Memory B cell (primary cell): ENCODE results near the gene COQ2.
"Not testable (repeated sequence)": the region's sequence is repeated elsewhere in the genome, so short reads cannot be mapped to it uniquely, and the experiment has no call there.

ENCODE experiments used
- ATAC-seq: fragments of 150-1000 bp; cut with Tn5 transposase; 2 replicates; pipeline ENCODE4 v1.10.0; 2021; ENCODE audit warnings: low read depth, mild to moderate bottlenecking, moderate library complexity
- DNase-seq, 2 donors: peaks; one replicate each; pipeline ENCODE4 v3.0.0; 2022; ENCODE audit warnings: low spot score in 2 of 2
- H3K27ac Mint-ChIP-seq: one replicate; pipeline ENCODE4 v1.8.0; 2022; ENCODE audit warnings: mild to moderate bottlenecking, moderate library complexity, mixed read lengths
- H3K27me3 Mint-ChIP-seq: one replicate; pipeline ENCODE4 v1.8.0; 2022; ENCODE audit warnings: mixed read lengths
- H3K36me3 Mint-ChIP-seq: one replicate; pipeline ENCODE4 v1.8.0; 2022; ENCODE audit warnings: mild to moderate bottlenecking, mixed read lengths
- H3K4me1 Mint-ChIP-seq: one replicate; pipeline ENCODE4 v1.8.0; 2022; ENCODE audit warnings: mixed read lengths
- H3K4me3 Mint-ChIP-seq: one replicate; pipeline ENCODE4 v1.8.0; 2022; ENCODE audit warnings: mild to moderate bottlenecking, moderate library complexity, mixed read lengths
- H3K9me3 Mint-ChIP-seq: one replicate; pipeline ENCODE4 v1.8.0; 2022; ENCODE audit warnings: mixed read lengths

Gene COQ2

DNA sequence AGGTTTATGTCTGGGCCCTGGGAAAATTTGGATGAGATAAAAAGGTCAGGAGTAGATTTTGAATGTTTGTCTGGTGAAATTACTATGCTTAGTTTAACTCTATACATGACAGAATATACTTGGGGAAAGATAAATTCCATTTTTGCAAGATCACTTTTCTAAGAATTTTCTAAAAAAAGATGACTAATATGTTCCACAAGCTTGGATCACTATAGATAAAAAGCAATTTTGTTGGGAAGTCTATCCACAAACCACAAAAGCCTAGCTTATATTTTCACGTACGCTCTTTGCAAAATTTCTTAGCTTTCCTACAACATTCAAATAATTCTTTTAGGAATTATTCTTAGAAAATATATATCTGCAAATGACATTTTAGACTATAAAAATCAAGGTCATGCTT lies 20.6 kb upstream of the COQ2 start:
- Mint-ChIP-seq H3K27me3 (no peaks in the 10 kb centered on the region), H3K27ac (no peak overlapping the region), H3K4me3 (no peak overlapping the region), H3K9me3 (no peaks in the 10 kb centered on the region), H3K36me3 (no peaks in the 10 kb centered on the region), H3K4me1 (no peaks in the 10 kb centered on the region)
- DNase-seq (no peak), ATAC-seq (no peak)

DNA sequence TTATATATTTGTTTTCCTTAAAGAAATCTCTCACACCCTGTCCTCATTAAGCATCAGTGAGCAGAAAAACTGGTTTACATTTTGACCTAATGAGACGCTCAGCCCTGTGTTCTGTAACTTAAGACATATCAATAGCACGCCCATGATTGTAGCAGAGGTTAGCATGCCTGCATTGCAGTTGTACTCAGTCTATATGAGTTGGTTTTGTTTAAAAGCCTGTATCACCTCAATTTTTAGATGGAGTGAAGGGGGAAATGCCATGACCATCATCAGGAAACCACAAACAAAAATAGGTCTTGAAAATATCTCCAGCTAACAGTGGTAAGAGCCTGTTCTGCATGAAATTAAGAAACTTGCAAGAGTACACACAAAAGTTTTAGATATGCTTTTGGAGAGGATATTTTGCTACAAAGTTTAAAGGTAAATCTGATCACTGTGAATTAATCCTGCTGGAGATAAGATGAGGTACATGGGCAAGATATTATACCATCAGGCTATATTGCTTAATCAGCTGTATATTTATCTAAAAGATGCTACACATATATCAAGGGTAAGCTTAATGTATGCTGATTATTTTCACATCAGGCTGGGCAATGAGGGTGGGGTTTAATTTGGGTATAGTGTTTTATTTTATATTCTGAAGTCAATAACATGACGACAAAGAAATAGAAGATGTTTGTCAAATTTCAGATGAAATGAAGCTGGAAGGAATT lies 13.1 kb upstream of the COQ2 start:
- H3K9me3 Mint-ChIP-seq = no peaks in the 10 kb centered on the region
- DNase-seq (no peak), ATAC-seq (peak; percentile 39)
- no peak overlapping the region for H3K4me3 Mint-ChIP-seq
- no peaks in the 10 kb centered on the region for H3K27me3 Mint-ChIP-seq
- H3K4me1 Mint-ChIP-seq = peaks cover 12% of the 10 kb centered on the region
- peak overlapping the region; percentile 21 for H3K27ac Mint-ChIP-seq
- no peaks in the 10 kb centered on the region for H3K36me3 Mint-ChIP-seq

DNA sequence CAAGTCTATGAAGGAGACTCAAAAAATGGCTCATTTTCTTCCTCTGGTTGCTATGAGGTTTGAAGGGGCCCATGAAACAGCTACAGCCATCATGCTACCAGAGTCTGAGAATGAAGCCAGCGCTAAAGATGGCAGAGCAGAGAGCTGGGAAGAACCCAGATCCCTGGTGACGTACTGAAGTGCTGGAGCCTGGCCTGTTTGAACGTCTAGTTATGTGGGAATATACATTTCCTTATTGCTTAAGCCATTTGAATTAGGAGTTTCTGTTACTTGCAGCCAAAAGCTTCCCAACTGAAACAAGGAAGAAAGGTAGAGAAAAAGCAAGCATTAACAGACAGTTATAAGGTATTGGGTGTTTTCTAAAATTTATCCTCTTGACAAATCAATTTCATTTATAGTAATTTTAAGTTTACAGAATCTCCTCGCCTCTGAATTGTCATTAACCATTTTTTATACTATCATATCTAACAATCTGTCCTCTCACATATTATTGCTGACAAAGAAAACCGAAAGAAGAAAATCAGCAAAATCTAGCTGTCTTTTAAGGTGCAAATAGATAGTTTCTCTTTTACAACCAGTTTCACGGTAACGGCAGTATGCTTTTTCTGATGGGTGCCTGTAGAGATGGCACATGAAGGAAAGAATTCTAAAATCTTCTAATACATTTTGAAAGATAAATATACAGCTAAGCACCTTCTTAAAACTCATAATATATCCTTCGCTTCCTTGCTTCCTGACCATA lies 8.9 kb upstream of the COQ2 start:
- Mint-ChIP-seq H3K27ac (no peak overlapping the region), H3K4me3 (no peak overlapping the region), H3K4me1 (peaks cover 12% of the 10 kb centered on the region), H3K27me3 (no peaks in the 10 kb centered on the region), H3K36me3 (no peaks in the 10 kb centered on the region), H3K9me3 (no peaks in the 10 kb centered on the region)
- no peak for DNase-seq
- ATAC-seq = no peak

DNA sequence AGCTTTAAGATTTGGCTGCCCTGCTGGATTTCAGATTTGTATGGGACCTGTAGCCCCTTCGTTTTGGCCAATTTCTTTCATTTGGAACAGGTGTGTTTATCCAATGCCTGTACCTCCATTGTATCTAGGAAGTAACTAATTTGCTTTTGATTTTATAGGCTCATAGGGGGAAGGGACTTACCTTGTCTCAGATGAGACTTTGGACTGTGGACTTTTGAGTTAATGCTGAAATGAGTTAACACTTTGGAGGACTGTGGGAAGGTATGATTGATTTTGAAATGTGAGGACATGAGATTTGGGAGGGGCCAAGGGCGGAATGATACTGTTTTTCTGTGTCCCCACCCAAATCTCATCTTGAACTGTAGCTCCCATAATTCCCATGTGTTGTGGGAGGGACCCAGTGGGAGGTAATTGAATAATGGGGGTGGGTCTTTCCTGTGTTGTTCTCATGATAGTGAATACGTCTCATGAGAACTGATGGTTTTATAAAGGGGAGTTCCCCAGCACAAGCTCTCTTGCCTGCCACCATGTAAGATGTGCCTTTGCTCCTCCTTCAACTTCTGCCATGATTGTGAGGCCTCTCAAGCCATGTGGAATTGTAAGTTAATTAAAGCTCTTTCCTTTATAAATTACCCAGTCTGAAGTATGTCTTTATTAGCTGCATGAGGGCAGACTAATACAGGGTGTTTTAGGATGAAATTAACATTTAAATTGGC lies 5.6 kb upstream of the COQ2 start:
- not testable (repeated sequence) for H3K4me3 Mint-ChIP-seq, H3K27ac Mint-ChIP-seq, ATAC-seq, H3K27me3 Mint-ChIP-seq, H3K9me3 Mint-ChIP-seq, DNase-seq, H3K36me3 Mint-ChIP-seq, H3K4me1 Mint-ChIP-seq

DNA sequence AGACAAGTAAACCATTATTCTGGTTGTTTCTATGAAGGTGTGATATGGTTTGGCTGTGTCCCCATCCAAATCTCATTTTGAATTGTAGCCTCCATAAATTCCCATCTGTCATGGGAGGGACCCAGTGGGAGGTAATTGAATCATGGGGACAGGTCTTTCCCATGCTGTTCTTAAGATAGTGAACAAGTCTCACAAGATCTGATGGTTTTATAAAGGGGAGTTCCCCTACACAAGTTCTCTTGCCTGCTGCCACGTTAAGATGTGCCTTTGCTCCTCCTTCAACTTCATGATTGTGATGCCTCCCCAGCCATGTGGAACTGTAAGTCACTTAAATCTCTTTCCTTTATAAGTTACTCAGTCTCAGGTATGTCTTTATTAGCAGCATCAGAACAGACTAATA lies 3.8 kb upstream of the COQ2 start:
- DNase-seq, H3K27ac Mint-ChIP-seq, H3K36me3 Mint-ChIP-seq, ATAC-seq, H3K4me1 Mint-ChIP-seq, H3K9me3 Mint-ChIP-seq, H3K4me3 Mint-ChIP-seq, H3K27me3 Mint-ChIP-seq: not testable (repeated sequence)

DNA sequence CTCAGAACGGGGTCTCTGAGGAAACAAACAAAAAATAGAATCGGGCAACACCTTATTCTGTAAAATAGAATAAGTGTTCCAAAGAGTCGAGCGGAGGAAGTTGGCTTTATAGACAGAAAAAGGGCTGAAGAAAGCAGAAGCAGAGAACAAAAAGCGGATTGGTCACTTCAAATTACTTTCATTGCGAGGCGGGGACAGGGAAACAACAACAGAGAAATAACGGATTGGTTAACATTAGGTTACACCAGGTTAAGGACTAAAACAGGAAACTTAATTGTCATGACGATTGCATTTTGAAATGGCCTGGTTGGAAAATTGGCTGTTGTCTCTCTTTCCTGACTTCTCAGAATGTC lies 433 bp upstream of the COQ2 start:
- Mint-ChIP-seq H3K27ac (peak overlapping the region; percentile 92), H3K27me3 (no peaks in the 10 kb centered on the region), H3K4me1 (peaks cover 26% of the 10 kb centered on the region), H3K4me3 (peak overlapping the region; percentile 95), H3K36me3 (no peaks in the 10 kb centered on the region), H3K9me3 (no peaks in the 10 kb centered on the region)
- DNase-seq (peak in 1 of 2 donors; percentile 48), ATAC-seq (peak; percentile 39)

DNA sequence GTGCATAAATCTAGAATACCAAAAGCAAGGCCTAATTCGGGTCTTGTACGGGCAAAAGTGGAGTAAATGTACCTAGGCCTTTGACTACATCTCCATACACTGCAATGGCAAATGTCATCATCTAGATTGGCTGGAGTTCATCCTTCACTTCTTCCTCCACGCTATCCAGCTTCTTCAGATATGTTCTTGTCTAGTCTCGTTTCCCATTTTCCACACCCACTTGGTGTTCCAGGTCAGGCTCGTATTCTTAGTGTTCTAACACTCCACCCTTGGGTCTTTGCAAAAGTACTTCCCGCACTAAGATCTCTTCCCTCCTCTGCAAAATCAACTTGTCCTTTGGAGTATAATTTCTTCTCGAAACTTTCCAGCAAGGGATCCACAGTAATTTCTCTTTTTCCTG lies 1.4 kb downstream of the COQ2 start:
- H3K27me3 Mint-ChIP-seq = no peaks in the 10 kb centered on the region
- H3K4me3 Mint-ChIP-seq = peak overlapping the region; percentile 95
- no peaks in the 10 kb centered on the region for H3K9me3 Mint-ChIP-seq
- peak overlapping the region; percentile 92 for H3K27ac Mint-ChIP-seq
- no peak for ATAC-seq
- peaks cover 26% of the 10 kb centered on the region for H3K4me1 Mint-ChIP-seq
- no peaks in the 10 kb centered on the region for H3K36me3 Mint-ChIP-seq
- no peak for DNase-seq

DNA sequence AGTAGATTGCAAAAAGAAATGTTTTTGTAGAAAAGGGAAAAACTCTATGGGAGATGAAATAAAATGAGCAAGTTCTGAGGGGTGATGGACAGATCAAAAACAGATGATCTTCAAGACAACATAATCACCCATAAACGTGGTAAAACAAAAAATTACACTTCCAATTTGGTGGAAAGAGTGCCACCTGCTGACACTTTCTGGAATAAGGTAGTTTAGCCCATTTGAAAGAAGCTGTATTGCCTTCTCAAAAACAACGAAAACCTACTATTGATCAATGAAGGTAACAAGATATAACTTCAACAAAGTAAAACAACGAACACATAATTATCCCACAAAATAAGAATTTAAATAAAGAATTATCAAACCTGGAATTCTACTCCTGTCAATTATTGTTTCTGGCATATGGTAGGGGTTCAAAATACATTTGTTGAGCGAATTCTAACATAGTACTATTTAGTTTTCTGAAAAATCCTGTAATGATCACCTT lies 2.5 kb downstream of the COQ2 start:
- H3K36me3 Mint-ChIP-seq = no peaks in the 10 kb centered on the region
- peak overlapping the region; percentile 47 for H3K4me3 Mint-ChIP-seq
- H3K27ac Mint-ChIP-seq = peak overlapping the region; percentile 75
- peaks cover 28% of the 10 kb centered on the region for H3K4me1 Mint-ChIP-seq
- peak; percentile 75 to 76 for DNase-seq
- ATAC-seq = no peak
- H3K27me3 Mint-ChIP-seq = no peaks in the 10 kb centered on the region
- H3K9me3 Mint-ChIP-seq = no peaks in the 10 kb centered on the region

DNA sequence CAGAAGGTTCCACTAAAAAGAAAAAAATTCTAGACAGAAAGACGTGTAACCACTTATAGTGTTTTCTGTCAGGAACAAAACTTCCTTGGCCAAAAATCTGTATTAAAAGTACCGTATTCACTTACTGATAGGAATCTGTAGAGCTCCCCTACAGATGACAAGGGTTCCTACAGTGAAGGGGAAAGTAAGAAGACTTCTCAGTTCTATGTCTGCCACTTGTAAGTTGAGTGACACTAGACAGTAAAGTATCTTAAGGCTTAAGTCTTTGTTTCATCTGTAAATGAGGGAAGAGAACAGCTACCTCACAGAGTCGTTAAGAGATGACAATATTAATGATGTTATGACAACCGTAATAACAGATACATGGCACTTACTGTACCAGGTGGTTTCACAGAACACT lies 3.3 kb downstream of the COQ2 start:
- Mint-ChIP-seq H3K36me3 (no peaks in the 10 kb centered on the region), H3K27me3 (no peaks in the 10 kb centered on the region), H3K4me3 (no peak overlapping the region), H3K27ac (peak overlapping the region; percentile 75), H3K4me1 (peaks cover 33% of the 10 kb centered on the region), H3K9me3 (no peaks in the 10 kb centered on the region)
- DNase-seq (no peak), ATAC-seq (no peak)

DNA sequence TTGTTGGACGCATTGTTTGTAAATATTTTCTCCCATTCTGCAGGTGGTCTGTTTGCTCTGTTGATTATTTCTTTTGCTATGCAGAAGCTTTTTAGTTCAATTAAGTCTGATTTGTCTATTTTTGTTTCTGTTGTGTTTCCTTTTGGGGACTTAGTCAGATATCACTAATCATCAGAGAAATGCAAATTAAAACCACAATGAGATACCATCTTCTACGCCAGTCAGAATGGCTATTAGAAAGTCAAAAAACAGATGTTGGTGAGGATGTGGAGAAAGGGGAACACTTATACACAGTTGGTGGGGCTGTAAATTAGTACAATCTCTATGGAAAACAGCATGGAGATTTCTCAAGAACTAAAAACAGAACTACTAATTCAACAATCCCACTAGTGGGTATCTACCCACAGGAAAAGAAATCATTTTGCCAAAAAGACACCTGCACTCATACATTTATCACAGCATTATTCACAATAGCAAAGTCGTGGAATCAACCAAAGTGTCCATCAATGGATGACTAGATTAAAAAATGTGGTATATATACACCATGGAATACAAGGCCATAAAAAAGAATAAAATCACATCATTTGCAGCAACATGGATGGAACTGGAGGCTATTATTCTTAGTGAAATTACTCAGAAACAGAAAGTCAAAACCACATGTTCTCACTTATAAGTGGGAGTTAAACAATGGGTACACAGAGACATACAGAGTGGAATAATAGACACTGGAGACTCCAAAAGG lies 8.1 kb downstream of the COQ2 start:
- Mint-ChIP-seq H3K36me3 (peaks cover 2% of the 10 kb centered on the region), H3K4me1 (peaks cover 28% of the 10 kb centered on the region), H3K27me3 (no peaks in the 10 kb centered on the region), H3K4me3 (peak overlapping the region; percentile 51), H3K27ac (peak overlapping the region; percentile 50), H3K9me3 (no peaks in the 10 kb centered on the region)
- DNase-seq (no peak), ATAC-seq (peak; percentile 77)

DNA sequence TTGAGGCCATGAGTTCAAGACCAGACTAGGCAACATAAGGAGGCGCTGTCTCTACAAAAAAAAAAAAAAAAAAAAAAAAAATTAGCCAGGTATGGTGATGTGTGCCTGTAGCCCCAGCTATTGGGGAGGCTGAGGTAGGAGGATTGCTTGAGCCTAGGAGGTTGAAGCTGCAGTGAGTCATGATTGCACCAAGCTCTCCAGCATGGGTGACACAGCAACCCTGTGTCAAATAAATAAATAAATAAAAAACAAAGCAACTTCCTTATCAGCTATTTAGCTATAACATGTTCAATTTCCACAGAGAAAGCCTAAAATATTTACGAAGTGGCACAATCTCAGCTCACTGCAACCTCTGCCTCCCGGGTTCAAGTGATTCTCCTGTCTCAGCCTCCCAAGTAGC lies 10.7 kb downstream of the COQ2 start:
- ATAC-seq, H3K36me3 Mint-ChIP-seq, H3K27ac Mint-ChIP-seq, H3K27me3 Mint-ChIP-seq, H3K4me3 Mint-ChIP-seq, H3K9me3 Mint-ChIP-seq, DNase-seq: not testable (repeated sequence)
- peaks cover 25% of the 10 kb centered on the region for H3K4me1 Mint-ChIP-seq

DNA sequence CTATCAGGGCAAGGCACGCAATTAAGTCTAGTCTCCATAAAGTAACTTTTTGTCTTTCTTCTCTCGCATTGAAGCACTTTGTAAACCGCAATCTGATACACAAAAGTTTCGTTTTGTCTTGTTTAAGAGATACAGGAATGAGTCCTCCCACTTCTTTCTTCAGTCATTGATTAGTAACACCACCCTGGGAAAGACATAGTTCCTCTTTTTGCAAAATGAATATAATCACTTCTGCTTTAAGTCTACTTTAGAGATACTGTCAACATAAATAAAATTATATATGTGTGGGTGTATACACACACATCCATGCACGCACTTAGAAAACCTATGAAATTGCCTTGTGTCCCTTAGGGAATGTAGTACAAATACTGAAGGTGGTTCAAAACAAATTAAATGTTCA lies 11.7 kb downstream of the COQ2 start:
- Mint-ChIP-seq H3K27ac (peak overlapping the region; percentile 49), H3K4me1 (peaks cover 32% of the 10 kb centered on the region), H3K9me3 (no peaks in the 10 kb centered on the region), H3K27me3 (no peaks in the 10 kb centered on the region), H3K36me3 (peaks cover 6% of the 10 kb centered on the region), H3K4me3 (peak overlapping the region; percentile 73)
- DNase-seq (peak in 1 of 2 donors; percentile 23), ATAC-seq (peak; percentile 87)

DNA sequence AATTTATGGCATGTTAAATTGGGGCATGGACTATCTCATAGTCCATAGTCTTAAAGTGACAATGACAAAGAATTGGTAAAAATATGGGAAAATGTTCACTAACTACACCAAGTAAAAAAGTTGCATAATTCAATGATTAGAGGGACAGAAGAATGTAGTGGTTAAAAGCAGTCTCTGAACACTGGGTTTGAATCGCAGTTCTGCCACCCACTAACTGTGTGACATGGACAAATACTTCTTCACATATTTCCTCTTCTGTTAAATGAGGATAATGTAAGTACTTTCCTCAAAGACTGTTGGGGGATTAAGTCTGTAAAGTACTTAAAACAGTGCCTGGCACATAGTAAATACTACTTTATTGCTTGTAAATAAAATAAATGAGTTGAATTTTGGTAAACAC lies 15.3 kb downstream of the COQ2 start:
- Mint-ChIP-seq H3K4me3 (no peak overlapping the region), H3K36me3 (peaks cover 9% of the 10 kb centered on the region), H3K27me3 (no peaks in the 10 kb centered on the region), H3K4me1 (peaks cover 20% of the 10 kb centered on the region), H3K9me3 (no peaks in the 10 kb centered on the region), H3K27ac (no peak overlapping the region)
- ATAC-seq (no peak), DNase-seq (no peak)

DNA sequence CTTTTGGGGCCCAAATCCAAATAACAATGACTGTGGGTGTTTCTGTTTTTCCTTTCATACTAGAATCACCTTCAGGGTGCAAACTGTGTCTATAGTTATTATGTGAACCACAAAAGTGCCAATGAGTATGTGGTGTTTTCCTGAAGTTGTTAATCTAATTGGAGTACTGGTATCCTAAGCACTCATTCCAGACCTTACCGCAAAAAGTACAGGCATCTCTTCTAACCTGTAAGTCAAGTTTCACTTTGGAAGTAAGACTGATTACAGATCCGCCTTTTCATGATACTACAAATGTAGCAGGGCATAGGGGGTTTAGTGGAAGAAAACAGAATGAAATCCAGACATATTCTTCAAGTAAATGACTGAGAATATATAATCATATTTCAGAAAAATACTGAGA lies 16.1 kb downstream of the COQ2 start:
- no peaks in the 10 kb centered on the region for H3K27me3 Mint-ChIP-seq
- peaks cover 20% of the 10 kb centered on the region for H3K4me1 Mint-ChIP-seq
- H3K27ac Mint-ChIP-seq = no peak overlapping the region
- peaks cover 11% of the 10 kb centered on the region for H3K36me3 Mint-ChIP-seq
- no peak overlapping the region for H3K4me3 Mint-ChIP-seq
- DNase-seq = no peak
- ATAC-seq = no peak
- no peaks in the 10 kb centered on the region for H3K9me3 Mint-ChIP-seq
